ENCODE results near the gene ZNF385A. TPM values are rescaled to one million over a fixed set of nuclear protein-coding genes. Genes with fewer than 3 reads are reported as not detected.

The ZNF385A gene
- total RNA-seq, 3 donors from 2014 or later (not counting 1 experiment from before 2014, with no cell fraction given), result 5.4 to 9.8 (median 8.9) TPM

GRCh38 chr12:54379398-54380201 lies 4.9 kb downstream of the ZNF385A start:
- Histone ChIP-seq H3K27ac (ENCODE audit: low read length) (no peak overlapping the region), H3K27me3 (ENCODE audit: control insufficient read depth, insufficient read depth, low read length) (no peaks in the 10 kb centered on the region), H3K4me1 (ENCODE audit: control insufficient read depth, insufficient read depth, low read length) (peaks cover 20% of the 10 kb centered on the region), H3K9me3 (ENCODE audit: control insufficient read depth, insufficient read depth, low read length) (no peaks in the 10 kb centered on the region), H3K36me3 (ENCODE audit: control insufficient read depth, insufficient read depth, low read length) (no peaks in the 10 kb centered on the region), H3K4me3 (ENCODE audit: low read length) (no peak overlapping the region)
- intact Hi-C loops (cut with micrococcal nuclease), result loop anchor here (1.0 kb wide), 1 partner anchor 128 kb away; no protein-coding TSS in a partner anchor
- no peaks in the 10 kb centered on the region for H3K27me3 Mint-ChIP-seq (ENCODE audit: low read depth in 2 of 2)
- no peaks in the 10 kb centered on the region for H3K36me3 Mint-ChIP-seq
- peak overlapping the region in 1 of 2 donors; percentile 40 for H3K27ac Mint-ChIP-seq
- 32% methylated on average over 19 of the region's 19 CpGs for WGBS (ENCODE audit: insufficient coverage)
- peak; percentile 87 to 93 for DNase-seq
- ATAC-seq, result peak; percentile 94 to 99 (median 97)
- H3K4me1 Mint-ChIP-seq, result peaks cover 0 to 7% of the 10 kb centered on the region in 2 donors
- peak overlapping the region; percentile 25 for H3K4me3 Mint-ChIP-seq
- no peaks in the 10 kb centered on the region for H3K9me3 Mint-ChIP-seq
- TF ChIP-seq CTCF (IDR thresholded peaks at IDR 0.05), result peak; percentile 100

- no peaks in the 10 kb centered on the region for H3K27me3 ChIP-seq (ENCODE audit: control insufficient read depth, insufficient read depth, low read length)
- Mint-ChIP-seq H3K36me3 (no peaks in the 10 kb centered on the region), H3K27me3 (ENCODE audit: low read depth in 2 of 2) (no peaks in the 10 kb centered on the region), H3K4me3 (peak overlapping the region; percentile 25), H3K9me3 (no peaks in the 10 kb centered on the region), H3K4me1 (peaks cover 0 to 7% of the 10 kb centered on the region in 2 donors), H3K27ac (peak overlapping the region in 1 of 2 donors; percentile 30)
- H3K9me3 ChIP-seq (ENCODE audit: control insufficient read depth, insufficient read depth, low read length), result no peaks in the 10 kb centered on the region
- TF ChIP-seq CTCF (IDR thresholded peaks at IDR 0.05), result no peak
- WGBS (ENCODE audit: insufficient coverage), result 72% methylated on average over 48 of the region's 49 CpGs
- ATAC-seq (peak in 1 of 3 donors; percentile 63), DNase-seq (no peak)
- intact Hi-C loops (cut with micrococcal nuclease), result loop anchor here (1.0 kb wide), 1 partner anchor 128 kb away; no protein-coding TSS in a partner anchor
- H3K36me3 ChIP-seq (ENCODE audit: control insufficient read depth, insufficient read depth, low read length), result no peaks in the 10 kb centered on the region
- H3K27ac ChIP-seq (ENCODE audit: low read length), result no peak overlapping the region
- H3K4me1 ChIP-seq (ENCODE audit: control insufficient read depth, insufficient read depth, low read length), result peaks cover 16% of the 10 kb centered on the region
- H3K4me3 ChIP-seq (ENCODE audit: low read length), result no peak overlapping the region
Observed at GRCh38 chr12:54378796-54379397, 5.6 kb downstream of the ZNF385A start.

GRCh38 chr12:54377797-54378515 lies 6.6 kb downstream of the ZNF385A start:
- no peaks in the 10 kb centered on the region for H3K9me3 ChIP-seq (ENCODE audit: control insufficient read depth, insufficient read depth, low read length)
- no peaks in the 10 kb centered on the region for H3K27me3 ChIP-seq (ENCODE audit: control insufficient read depth, insufficient read depth, low read length)
- H3K27ac ChIP-seq (ENCODE audit: low read length), result no peak overlapping the region
- H3K27me3 Mint-ChIP-seq (ENCODE audit: low read depth in 2 of 2), result no peaks in the 10 kb centered on the region
- no peak for TF ChIP-seq CTCF (IDR thresholded peaks at IDR 0.05)
- H3K4me3 Mint-ChIP-seq, result peak overlapping the region; percentile 28
- DNase-seq (no peak), ATAC-seq (no peak)
- H3K4me1 ChIP-seq (ENCODE audit: control insufficient read depth, insufficient read depth, low read length), result peaks cover 8% of the 10 kb centered on the region
- H3K36me3 ChIP-seq (ENCODE audit: control insufficient read depth, insufficient read depth, low read length), result no peaks in the 10 kb centered on the region
- no peaks in the 10 kb centered on the region for H3K9me3 Mint-ChIP-seq
- H3K27ac Mint-ChIP-seq, result peak overlapping the region in 1 of 2 donors; percentile 30
- intact Hi-C loops (cut with micrococcal nuclease), result no loop called here
- no peaks in the 10 kb centered on the region for H3K36me3 Mint-ChIP-seq
- 93% methylated on average over 4 of the region's 6 CpGs for WGBS (ENCODE audit: insufficient coverage)
- peaks cover 0 to 7% of the 10 kb centered on the region in 2 donors for H3K4me1 Mint-ChIP-seq
- no peak overlapping the region for H3K4me3 ChIP-seq (ENCODE audit: low read length)

All from natural killer cell (primary cell).